ENCODE results near the gene PSMB11.

PSMB11 gene

GRCh38 chr14:23060536-23061260 lies 18.7 kb downstream of the PSMB11 start:
- no peak for DNase-seq

GRCh38 chr14:23062002-23062401 lies 20.0 kb downstream of the PSMB11 start:
- DNase-seq = no peak

- DNase-seq = no peak
Measured at GRCh38 chr14:23063601-23064000, 21.6 kb downstream of the PSMB11 start.

GRCh38 chr14:23066368-23066767 lies 24.4 kb downstream of the PSMB11 start:
- no peak for DNase-seq

- DNase-seq = no peak
Measured at GRCh38 chr14:23066855-23067744, 25.1 kb downstream of the PSMB11 start.

- no peak for DNase-seq
Measured at GRCh38 chr14:23067847-23068788, 26.1 kb downstream of the PSMB11 start.

- DNase-seq = peak in 4 of 5 experiments; percentile 48 to 82 (median 61)
Measured at GRCh38 chr14:23068789-23069412, 26.9 kb downstream of the PSMB11 start.

GRCh38 chr14:23069413-23069806 lies 27.4 kb downstream of the PSMB11 start:
- DNase-seq = no peak

GRCh38 chr14:23070262-23071129 lies 28.5 kb downstream of the PSMB11 start:
- DNase-seq = no peak

- peak; percentile 52 to 89 (median 70) for DNase-seq
Measured at GRCh38 chr14:23071244-23071920, 29.4 kb downstream of the PSMB11 start.

GRCh38 chr14:23071921-23072539 lies 30.0 kb downstream of the PSMB11 start:
- no peak for DNase-seq

GRCh38 chr14:23074906-23075305 lies 32.9 kb downstream of the PSMB11 start:
- DNase-seq = no peak

GRCh38 chr14:23076785-23077408 lies 34.9 kb downstream of the PSMB11 start:
- peak in 1 of 5 experiments; percentile 35 for DNase-seq

- DNase-seq = no peak
Measured at GRCh38 chr14:23077962-23078361, 36.0 kb downstream of the PSMB11 start.

- DNase-seq = no peak
Measured at GRCh38 chr14:23078692-23079116, 36.7 kb downstream of the PSMB11 start.

- no peak for DNase-seq
Measured at GRCh38 chr14:23079716-23080115, 37.7 kb downstream of the PSMB11 start.

- no peak for DNase-seq
Measured at GRCh38 chr14:23080474-23080873, 38.5 kb downstream of the PSMB11 start.

- peak in 1 of 5 experiments; percentile 9 for DNase-seq
Measured at GRCh38 chr14:23085458-23085857, 43.4 kb downstream of the PSMB11 start.

- DNase-seq = no peak
Measured at GRCh38 chr14:23086565-23086964, 44.6 kb downstream of the PSMB11 start.
